Heart left ventricle (tissue), 16 donors: ENCODE data around the gene KCNAB1. TPM values are rescaled to one million over a fixed set of nuclear protein-coding genes. Genes with fewer than 3 reads are reported as not detected.

Experiments
- ATAC-seq, 4 donors: fragments of 200-7000 bp; cut with Tn5 transposase; one replicate each; pipeline ENCODE4 v1.9.1; 2020 to 2022; ENCODE audit warnings: moderate library complexity in 4 of 4, mild to moderate bottlenecking in 3 of 4, moderate number of reproducible peaks in 1 of 4
- DNase-seq, 5 donors: peaks; one replicate each; pipeline ENCODE4 v3.0.0-alpha.2; 2020
- H3K27ac ChIP-seq, 12 donors: fragments of 200-600 bp; sonication (generic) in 4 of 12; one replicate each; pipeline versions ENCODE4 v1.5.0 to v1.8.0; 2016 to 2022; ENCODE audit warnings: mild to moderate bottlenecking in 2 of 12
- H3K27me3 ChIP-seq, 9 donors: fragments of 200-600 bp; sonication (generic) in 2 of 9; one replicate each; pipeline versions ENCODE4 v1.5.1 to v1.8.0; 2016 to 2022; ENCODE audit warnings: mild to moderate bottlenecking in 3 of 9
- H3K36me3 ChIP-seq, 9 donors: fragments of 200-600 bp; sonication (generic) in 2 of 9; one replicate each; pipeline versions ENCODE4 v1.5.0 to v1.8.0; 2018 to 2022; ENCODE audit warnings: mild to moderate bottlenecking in 2 of 9
- H3K4me1 ChIP-seq, 12 donors: fragments of 200-600 bp; sonication (generic) in 4 of 12; one replicate each; pipeline versions ENCODE4 v1.5.0 to v1.8.0; 2016 to 2022; ENCODE audit warnings: mild to moderate bottlenecking in 3 of 12
- H3K4me3 ChIP-seq, 12 donors: fragments of 200-600 bp; sonication (generic) in 4 of 12; one replicate each; pipeline versions ENCODE4 v1.5.0 to v1.8.0; 2017 to 2022; ENCODE audit warnings: mild to moderate bottlenecking in 9 of 12, moderate library complexity in 4 of 12
- H3K9me3 ChIP-seq, 12 donors: fragments of 200-600 bp; sonication (generic) in 4 of 12; one replicate each; pipeline versions ENCODE4 v1.5.0 to v1.8.0; 2016 to 2022; ENCODE audit warnings: mild to moderate bottlenecking in 1 of 12
- POLR2A ChIP-seq, 2 donors: fragments of 450-650 bp; IDR thresholded peaks; one replicate each; pipeline ENCODE4 v1.6.1; 2017; ENCODE audit warnings: antibody characterized with exemption in 2 of 2, mild to moderate bottlenecking in 2 of 2, moderate library complexity in 2 of 2
- WGBS, 4 donors: extraction: QIAGEN DNeasy Blood & Tissue Kit in 2 of 4; methylation state at CpG; one replicate each; pipeline versions ENCODE4 v1.1.5 to v1.1.7; 2013 to 2018; 5-methylcytosine and 5-hydroxymethylcytosine counted together
- intact Hi-C, 10 donors: fragments of 100-400 bp; cut with DNase I; formaldehyde crosslinking; loops; one replicate each; pipeline versions ENCODE4 v1.11.1 to v1.14.2; 2022
- polyA plus RNA-seq, 2 donors: library from polyadenylated mRNA; stranded (reverse); fragments of 200-250 nt; gene quantifications; one replicate each; pipeline ENCODE4 v1.2.3, GENCODE V29; 2013
- total RNA-seq, 9 donors: library from RNA; depleted of rRNA in 2 of 9; stranded (reverse); fragments of >200 nt in 2 of 9; fragmentation: NEBNext Ultra II Directional in 3 of 9; extraction: Animal tissue kit (Norgen Biotek cat#: 25700) in 3 of 9; gene quantifications; one replicate each; pipeline versions ENCODE4 v1.1.0 to v1.2.4, GENCODE V29; 2016 to 2023
- TF ChIP-seq, protein P1 (sequence below), 12 donors: fragments of 200-600 bp; sonication (generic) in 4 of 12; IDR thresholded peaks; one replicate each; pipeline versions ENCODE4 v1.5.0 to v1.8.0; 2018 to 2022; ENCODE audit warnings: antibody characterized with exemption in 12 of 12, mild to moderate bottlenecking in 5 of 12
- donor health status: ischemic (EF 13 %, LVEDD 7.1; RV severe dilation, severe dysfunction).
- donor health status: healthy with polysubstance abuse.
- donor health status: DM: no; HTN: yes; CAD: no.
- donor health status: DM: no; HTN: no; CAD: no.
- donor health status: ischemic (EF 25% LVEDD 6.9; RV normal size, moderate dysfunction).
- donor health status: ischemic (EF 25% LVEDD 5.7; RV mildly dilated, moderate dysfunction).
- donor health status: healthy.
- donor health status: DM: yes; HTN: yes; CAD: no.
- donor health status: ischemic (EF 35%, LVEDD 5.7; RV mildly dilated, moderate dysfunction).
- donor health status: nonischemic (EF 11% LVEDD 7.7; RV severe dilation, severe dysfunction).
- donor health status: DM: yes; HTN: yes; CAD: no.
- donor health status: PGD.
- donor health status: ischemic (EF 29% LVEDD 5.4; RV normal size, mild dysfunction).
- donor health status: nonischemic (EF 23%, LVEDD 6.1; RV moderate dilation, normal function).

Gene KCNAB1
- total and polyA plus RNA-seq, 11 donors = 1.1 to 3.5 (median 2.3) TPM

DNA sequence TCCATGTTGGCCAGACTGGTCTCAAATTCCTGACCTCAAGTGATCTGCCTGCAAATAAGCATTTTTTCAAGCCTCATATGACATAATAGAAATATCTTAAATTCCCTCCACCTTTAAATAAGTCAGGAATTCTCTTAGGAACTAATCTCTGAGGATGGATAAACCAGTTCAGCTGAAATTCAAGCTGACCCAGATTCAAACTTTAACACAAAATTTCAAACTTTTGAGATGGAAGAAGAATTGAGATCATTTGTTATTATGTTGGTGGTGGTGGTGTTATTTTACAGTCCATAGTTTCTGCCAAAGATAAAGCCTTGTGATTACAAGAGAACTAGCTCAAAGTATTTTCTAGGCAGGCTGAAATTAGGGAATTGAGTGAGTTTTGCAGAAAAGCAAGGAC is 349.1 kb downstream of the KCNAB1 start:
- Histone ChIP-seq H3K4me1 (peaks cover 0 to 6% (median 0%) of the 10 kb centered on the region in 12 donors), H3K9me3 (no peaks in the 10 kb centered on the region), H3K36me3 (no peaks in the 10 kb centered on the region), H3K27ac (no peak overlapping the region), H3K4me3 (no peak overlapping the region), H3K27me3 (no peaks in the 10 kb centered on the region)
- intact Hi-C loops = no loop called here
- no peak for ATAC-seq
- TF ChIP-seq, protein P1, sequence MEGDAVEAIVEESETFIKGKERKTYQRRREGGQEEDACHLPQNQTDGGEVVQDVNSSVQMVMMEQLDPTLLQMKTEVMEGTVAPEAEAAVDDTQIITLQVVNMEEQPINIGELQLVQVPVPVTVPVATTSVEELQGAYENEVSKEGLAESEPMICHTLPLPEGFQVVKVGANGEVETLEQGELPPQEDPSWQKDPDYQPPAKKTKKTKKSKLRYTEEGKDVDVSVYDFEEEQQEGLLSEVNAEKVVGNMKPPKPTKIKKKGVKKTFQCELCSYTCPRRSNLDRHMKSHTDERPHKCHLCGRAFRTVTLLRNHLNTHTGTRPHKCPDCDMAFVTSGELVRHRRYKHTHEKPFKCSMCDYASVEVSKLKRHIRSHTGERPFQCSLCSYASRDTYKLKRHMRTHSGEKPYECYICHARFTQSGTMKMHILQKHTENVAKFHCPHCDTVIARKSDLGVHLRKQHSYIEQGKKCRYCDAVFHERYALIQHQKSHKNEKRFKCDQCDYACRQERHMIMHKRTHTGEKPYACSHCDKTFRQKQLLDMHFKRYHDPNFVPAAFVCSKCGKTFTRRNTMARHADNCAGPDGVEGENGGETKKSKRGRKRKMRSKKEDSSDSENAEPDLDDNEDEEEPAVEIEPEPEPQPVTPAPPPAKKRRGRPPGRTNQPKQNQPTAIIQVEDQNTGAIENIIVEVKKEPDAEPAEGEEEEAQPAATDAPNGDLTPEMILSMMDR (IDR thresholded peaks at IDR 0.05) = no peak
- TF ChIP-seq POLR2A (IDR thresholded peaks at IDR 0.05) = no peak
- DNase-seq = no peak

DNA sequence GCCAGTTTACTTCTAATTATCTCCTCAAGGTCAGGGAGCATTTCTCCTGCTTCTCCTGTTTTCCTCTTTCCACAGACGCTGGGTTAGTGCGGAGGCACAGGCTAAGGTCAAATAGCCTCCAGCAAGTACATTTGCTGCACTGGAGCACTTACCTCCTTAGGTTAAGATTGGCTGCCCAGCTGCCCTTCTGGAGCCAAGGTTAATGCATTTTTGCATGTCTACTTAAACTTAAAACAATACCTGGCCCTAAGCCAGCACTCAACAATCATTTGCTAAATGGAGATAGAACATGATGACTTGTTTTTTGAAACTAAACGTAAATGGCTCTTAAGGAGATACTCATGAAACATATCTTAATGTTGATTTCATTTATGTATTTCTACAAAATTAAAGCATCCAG is 351.1 kb downstream of the KCNAB1 start:
- 44 to 56% (median 51%) methylated on average over 3 of the region's 3 CpGs for WGBS, 4 donors
- no peak for TF ChIP-seq POLR2A (IDR thresholded peaks at IDR 0.05)
- TF ChIP-seq, protein P1 (IDR thresholded peaks at IDR 0.05) = no peak
- Histone ChIP-seq H3K27me3 (no peaks in the 10 kb centered on the region), H3K9me3 (no peaks in the 10 kb centered on the region), H3K36me3 (no peaks in the 10 kb centered on the region), H3K27ac (no peak overlapping the region), H3K4me1 (peaks cover 0 to 5% (median 0%) of the 10 kb centered on the region in 12 donors), H3K4me3 (no peak overlapping the region)
- intact Hi-C loops = no loop called here
- DNase-seq (no peak), ATAC-seq (no peak)

DNA sequence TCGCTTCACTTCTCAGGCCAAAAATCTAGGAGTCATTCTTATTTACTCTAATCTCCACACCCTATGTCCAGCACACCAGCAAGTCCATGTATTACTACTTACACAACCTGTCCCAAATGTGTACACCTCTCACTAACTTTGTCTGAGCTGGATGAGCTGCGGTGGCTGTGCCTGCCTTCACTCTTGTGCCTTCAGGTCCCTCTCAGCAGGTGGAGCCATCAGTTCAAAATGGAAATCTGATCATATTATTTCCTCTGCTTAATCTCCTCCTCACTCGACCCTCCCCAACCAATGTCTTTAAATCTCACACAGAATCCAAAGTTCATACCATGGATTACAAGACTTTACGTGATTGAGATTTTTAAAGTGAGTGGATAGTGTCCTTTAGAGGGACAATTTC is 351.8 kb downstream of the KCNAB1 start:
- H3K4me3 ChIP-seq = no peak overlapping the region
- no peaks in the 10 kb centered on the region for H3K9me3 ChIP-seq
- H3K4me1 ChIP-seq = peaks cover 0 to 5% (median 0%) of the 10 kb centered on the region in 12 donors
- DNase-seq = no peak
- 84 to 91% (median 85%) methylated on average over 4 of the region's 4 CpGs for WGBS, 4 donors
- no peak overlapping the region for H3K27ac ChIP-seq
- no peaks in the 10 kb centered on the region for H3K27me3 ChIP-seq
- TF ChIP-seq, protein P1 (IDR thresholded peaks at IDR 0.05) = no peak
- no peak for TF ChIP-seq POLR2A (IDR thresholded peaks at IDR 0.05)
- no peaks in the 10 kb centered on the region for H3K36me3 ChIP-seq
- intact Hi-C loops = no loop called here
- no peak for ATAC-seq

DNA sequence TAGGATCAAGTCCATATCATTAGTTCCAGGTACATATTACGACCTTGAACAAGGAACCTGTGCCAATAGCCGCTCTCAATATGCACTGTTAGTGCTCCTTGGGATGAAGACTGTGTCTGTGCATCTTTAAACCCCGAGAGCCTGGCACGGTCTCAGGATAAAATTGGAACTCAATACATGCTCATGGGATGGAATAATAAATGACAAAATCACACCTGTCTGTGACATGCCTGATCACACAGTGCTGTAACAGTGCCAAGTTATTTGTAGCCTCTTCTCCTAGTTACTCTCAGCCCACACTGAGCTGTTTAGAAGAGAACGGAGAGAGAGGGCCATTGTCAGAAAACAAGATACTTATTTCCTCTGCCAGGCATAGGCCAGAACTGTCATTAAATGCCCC is 352.3 kb downstream of the KCNAB1 start:
- DNase-seq (no peak), ATAC-seq (no peak)
- TF ChIP-seq POLR2A (IDR thresholded peaks at IDR 0.05) = no peak
- TF ChIP-seq, protein P1 (IDR thresholded peaks at IDR 0.05) = no peak
- intact Hi-C loops = no loop called here
- no peak overlapping the region for H3K27ac ChIP-seq
- no peaks in the 10 kb centered on the region for H3K36me3 ChIP-seq
- no peaks in the 10 kb centered on the region for H3K9me3 ChIP-seq
- WGBS, 4 donors = 85 to 87% (median 87%) methylated on average over 5 of the region's 5 CpGs
- no peaks in the 10 kb centered on the region for H3K27me3 ChIP-seq
- H3K4me3 ChIP-seq = no peak overlapping the region
- H3K4me1 ChIP-seq = peaks cover 0 to 5% (median 0%) of the 10 kb centered on the region in 12 donors
